DLD1 (cell line): Measurements from ENCODE around the gene NKX3-2.
"Not testable (repeated sequence)": the region's sequence is repeated elsewhere in the genome, so short reads cannot be mapped to it uniquely, and the experiment has no call there.

ENCODE experiments used
- in situ Hi-C: cut with HindIII; loops from 2 replicates; pipeline ENCODE4 v1.10.0; 2017; ENCODE audit warnings: low sequenced_read_pairs

The NKX3-2 gene

GRCh38 chr4:13543839-13544605, at the start of gene NKX3-2:
TSS of gene NKX3-2 (minus strand) at chr4:13544508. CDS start at chr4:13544414, 94 bp downstream.
- in situ Hi-C loops, result no loop called here

- in situ Hi-C loops, result no loop called here
Measured at GRCh38 chr4:13592220-13592619, 47.9 kb upstream of the NKX3-2 start.

- in situ Hi-C loops, result no loop called here
Measured at GRCh38 chr4:13590766-13591165, 46.5 kb upstream of the NKX3-2 start.

GRCh38 chr4:13588954-13589353, 44.6 kb upstream of the NKX3-2 start:
- in situ Hi-C loops, result no loop called here

- in situ Hi-C loops, result no loop called here
Measured at GRCh38 chr4:13584481-13584880, 40.2 kb upstream of the NKX3-2 start.

- in situ Hi-C loops, result no loop called here
Measured at GRCh38 chr4:13580036-13580435, 35.7 kb upstream of the NKX3-2 start.

- in situ Hi-C loops, result no loop called here
Measured at GRCh38 chr4:13577660-13578059, 33.4 kb upstream of the NKX3-2 start.

- in situ Hi-C loops, result no loop called here
Measured at GRCh38 chr4:13570916-13571315, 26.6 kb upstream of the NKX3-2 start.

GRCh38 chr4:13567125-13567524, 22.8 kb upstream of the NKX3-2 start:
- in situ Hi-C loops, result loop anchor here (5.0 kb wide), 1 partner anchor 50 kb away; no protein-coding TSS in a partner anchor

- in situ Hi-C loops, result no loop called here
Measured at GRCh38 chr4:13562876-13563275, 18.6 kb upstream of the NKX3-2 start.

GRCh38 chr4:13561673-13562072, 17.4 kb upstream of the NKX3-2 start:
- in situ Hi-C loops, result no loop called here

- in situ Hi-C loops, result not testable (repeated sequence)
Measured at GRCh38 chr4:13560111-13560510, 15.8 kb upstream of the NKX3-2 start.

GRCh38 chr4:13559413-13559812, 15.1 kb upstream of the NKX3-2 start:
- in situ Hi-C loops, result no loop called here

- in situ Hi-C loops, result no loop called here
Measured at GRCh38 chr4:13558881-13559280, 14.6 kb upstream of the NKX3-2 start.

GRCh38 chr4:13555325-13555724, 11.0 kb upstream of the NKX3-2 start:
- in situ Hi-C loops, result no loop called here

- in situ Hi-C loops, result no loop called here
Measured at GRCh38 chr4:13553081-13553480, 8.8 kb upstream of the NKX3-2 start.

GRCh38 chr4:13548984-13549546, 4.8 kb upstream of the NKX3-2 start:
- in situ Hi-C loops, result no loop called here

- in situ Hi-C loops, result no loop called here
Measured at GRCh38 chr4:13548059-13548983, 4.0 kb upstream of the NKX3-2 start.

GRCh38 chr4:13547485-13548041, 3.3 kb upstream of the NKX3-2 start:
- in situ Hi-C loops, result no loop called here

GRCh38 chr4:13546941-13547484, 2.7 kb upstream of the NKX3-2 start:
- in situ Hi-C loops, result no loop called here
